Sigmoid colon (tissue), 7 donors: Measurements from ENCODE around the gene ATF6. TPM values are rescaled to one million over a fixed set of nuclear protein-coding genes. Genes with fewer than 3 reads are reported as not detected.
A peak's percentile ranks its signal among the peaks of the same experiment; 100 is the strongest.

Experiments
- DNase-seq: peaks from one replicate; pipeline ENCODE4 v3.0.0-alpha.2; 2019
- H3K27ac ChIP-seq, 4 donors: fragments of 200-600 bp; sonication (generic); one replicate each; pipeline ENCODE4 v1.5.1; 2016 to 2019; ENCODE audit warnings: mild to moderate bottlenecking in 1 of 4
- H3K27me3 ChIP-seq, 3 donors: fragments of 200-600 bp; sonication (generic); one replicate each; pipeline ENCODE4 v1.5.1; 2019; ENCODE audit warnings: mild to moderate bottlenecking in 1 of 3
- H3K36me3 ChIP-seq, 4 donors: fragments of 200-600 bp; sonication (generic); one replicate each; pipeline ENCODE4 v1.5.1; 2016 to 2019
- H3K4me1 ChIP-seq, 4 donors: fragments of 200-600 bp; sonication (generic); one replicate each; pipeline ENCODE4 v1.5.1; 2017 to 2019
- H3K4me3 ChIP-seq, 4 donors: fragments of 200-600 bp; sonication (generic); one replicate each; pipeline ENCODE4 v1.5.1; 2017 to 2019; ENCODE audit warnings: mild to moderate bottlenecking in 2 of 4, moderate library complexity in 1 of 4
- H3K9me3 ChIP-seq, 4 donors: fragments of 200-600 bp in 3 of 4; sonication (generic) in 3 of 4; one replicate each; pipeline versions ENCODE4 v1.5.1 to v1.6.1; 2013 to 2019
- EP300 ChIP-seq, 4 donors: sonication (generic); formaldehyde crosslinking; IDR thresholded peaks; one replicate each; pipeline ENCODE4 v1.6.1; 2017; ENCODE audit warnings: antibody characterized with exemption in 4 of 4
- POLR2A ChIP-seq, 2 donors: fragments of 450-650 bp; IDR thresholded peaks; one replicate each; pipeline ENCODE4 v1.6.1; 2016; ENCODE audit warnings: antibody characterized with exemption in 2 of 2, mild to moderate bottlenecking in 2 of 2, moderate library complexity in 2 of 2
- POLR2AphosphoS5 ChIP-seq, 4 donors: sonication (generic); formaldehyde crosslinking; IDR thresholded peaks; one replicate each; pipeline ENCODE4 v1.6.1; 2017; ENCODE audit warnings: antibody characterized with exemption in 4 of 4
- WGBS, 2 donors: extraction: QIAGEN DNeasy Blood & Tissue Kit; methylation state at CpG; one replicate each; pipeline ENCODE4 v1.1.7; 2013; 5-methylcytosine and 5-hydroxymethylcytosine counted together
- intact Hi-C: fragments of 100-400 bp; cut with DNase I; formaldehyde crosslinking; loops from one replicate; pipeline ENCODE4 v1.15.1; 2023
- polyA plus RNA-seq, 3 donors: library from polyadenylated mRNA; stranded (reverse); fragments of 200-250 nt; gene quantifications; one replicate each; pipeline ENCODE4 v1.2.3, GENCODE V29; 2013
- total RNA-seq, 4 donors: library from RNA; depleted of rRNA; stranded (reverse); fragments of >200 nt; gene quantifications; one replicate each; pipeline ENCODE4 v1.1.0, GENCODE V29; 2016
- TF ChIP-seq, protein P1 (sequence below), 4 experiments: fragments of 450-650 bp in 3 of 4; fragments of 200-600 bp in 1 of 4; IDR thresholded peaks; one replicate each; pipeline ENCODE4 v1.5.1; 2016 to 2019; ENCODE audit warnings: antibody characterized with exemption in 4 of 4, mild to moderate bottlenecking in 3 of 4, moderate library complexity in 2 of 4
- donor health status: healthy with polysubstance abuse.
- donor health status: Bipolar disorder and iron deficiency.
- donor health status: healthy.

The ATF6 gene
- total and polyA plus RNA-seq, 7 donors = 2.3 to 28.1 (median 26.3) TPM

DNA sequence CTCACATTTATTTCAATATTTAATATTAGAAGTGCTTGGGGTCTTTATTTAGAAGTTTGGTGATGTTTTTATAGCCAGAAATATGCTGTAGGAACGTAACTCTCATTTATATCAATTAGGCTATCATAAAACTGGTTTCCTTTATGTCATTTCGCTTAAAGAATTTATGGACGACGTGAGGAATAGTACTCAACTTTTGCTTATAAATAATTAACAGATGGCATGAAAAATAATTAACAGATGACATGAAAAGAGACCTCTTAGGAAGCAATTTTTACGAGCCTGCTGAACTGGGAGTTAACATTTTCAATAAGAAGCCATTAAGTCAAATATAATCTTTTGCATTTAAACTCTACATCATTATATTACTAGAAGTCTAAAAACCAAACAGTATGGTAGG lies 134.0 kb downstream of the ATF6 start:
- no peak for TF ChIP-seq POLR2A (IDR thresholded peaks at IDR 0.05)
- no peaks in the 10 kb centered on the region for H3K36me3 ChIP-seq
- H3K4me3 ChIP-seq = no peak overlapping the region
- DNase-seq = no peak
- H3K27ac ChIP-seq = no peak overlapping the region
- intact Hi-C loops = no loop called here
- no peaks in the 10 kb centered on the region for H3K27me3 ChIP-seq
- H3K4me1 ChIP-seq = no peaks in the 10 kb centered on the region
- WGBS, 2 donors = 91 to 94% methylated on average over 5 of the region's 5 CpGs
- no peaks in the 10 kb centered on the region for H3K9me3 ChIP-seq

DNA sequence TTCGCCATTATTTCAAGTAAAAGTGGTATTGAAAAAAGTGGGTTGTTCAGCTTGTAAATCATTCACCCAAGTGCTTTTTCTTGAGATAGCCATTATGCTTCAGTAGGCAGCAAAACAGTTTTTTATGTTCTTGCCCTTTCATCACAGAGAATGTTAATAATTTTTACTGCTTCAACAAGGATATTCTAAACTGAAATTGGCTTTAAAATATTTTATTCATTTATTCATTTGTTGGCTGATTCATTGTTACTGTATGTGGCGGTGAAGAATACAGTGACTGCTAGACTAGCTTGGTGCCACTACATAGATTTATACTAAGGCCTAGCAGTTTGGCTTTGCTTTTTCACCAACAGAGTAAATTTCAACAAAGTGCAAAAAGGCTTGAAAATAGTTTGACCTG lies 136.1 kb downstream of the ATF6 start:
- Histone ChIP-seq H3K36me3 (no peaks in the 10 kb centered on the region), H3K9me3 (no peaks in the 10 kb centered on the region), H3K4me3 (no peak overlapping the region), H3K4me1 (peaks cover 0 to 8% (median 2%) of the 10 kb centered on the region in 4 donors), H3K27me3 (no peaks in the 10 kb centered on the region), H3K27ac (no peak overlapping the region)
- no peak for TF ChIP-seq EP300 (IDR thresholded peaks at IDR 0.05)
- TF ChIP-seq, protein P1, sequence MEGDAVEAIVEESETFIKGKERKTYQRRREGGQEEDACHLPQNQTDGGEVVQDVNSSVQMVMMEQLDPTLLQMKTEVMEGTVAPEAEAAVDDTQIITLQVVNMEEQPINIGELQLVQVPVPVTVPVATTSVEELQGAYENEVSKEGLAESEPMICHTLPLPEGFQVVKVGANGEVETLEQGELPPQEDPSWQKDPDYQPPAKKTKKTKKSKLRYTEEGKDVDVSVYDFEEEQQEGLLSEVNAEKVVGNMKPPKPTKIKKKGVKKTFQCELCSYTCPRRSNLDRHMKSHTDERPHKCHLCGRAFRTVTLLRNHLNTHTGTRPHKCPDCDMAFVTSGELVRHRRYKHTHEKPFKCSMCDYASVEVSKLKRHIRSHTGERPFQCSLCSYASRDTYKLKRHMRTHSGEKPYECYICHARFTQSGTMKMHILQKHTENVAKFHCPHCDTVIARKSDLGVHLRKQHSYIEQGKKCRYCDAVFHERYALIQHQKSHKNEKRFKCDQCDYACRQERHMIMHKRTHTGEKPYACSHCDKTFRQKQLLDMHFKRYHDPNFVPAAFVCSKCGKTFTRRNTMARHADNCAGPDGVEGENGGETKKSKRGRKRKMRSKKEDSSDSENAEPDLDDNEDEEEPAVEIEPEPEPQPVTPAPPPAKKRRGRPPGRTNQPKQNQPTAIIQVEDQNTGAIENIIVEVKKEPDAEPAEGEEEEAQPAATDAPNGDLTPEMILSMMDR (IDR thresholded peaks at IDR 0.05) = no peak
- TF ChIP-seq POLR2AphosphoS5 (IDR thresholded peaks at IDR 0.05) = no peak
- no peak for TF ChIP-seq POLR2A (IDR thresholded peaks at IDR 0.05)
- DNase-seq = no peak
- WGBS, 2 donors = 96 to 99% methylated on average over 2 of the region's 2 CpGs
- intact Hi-C loops = no loop called here

DNA sequence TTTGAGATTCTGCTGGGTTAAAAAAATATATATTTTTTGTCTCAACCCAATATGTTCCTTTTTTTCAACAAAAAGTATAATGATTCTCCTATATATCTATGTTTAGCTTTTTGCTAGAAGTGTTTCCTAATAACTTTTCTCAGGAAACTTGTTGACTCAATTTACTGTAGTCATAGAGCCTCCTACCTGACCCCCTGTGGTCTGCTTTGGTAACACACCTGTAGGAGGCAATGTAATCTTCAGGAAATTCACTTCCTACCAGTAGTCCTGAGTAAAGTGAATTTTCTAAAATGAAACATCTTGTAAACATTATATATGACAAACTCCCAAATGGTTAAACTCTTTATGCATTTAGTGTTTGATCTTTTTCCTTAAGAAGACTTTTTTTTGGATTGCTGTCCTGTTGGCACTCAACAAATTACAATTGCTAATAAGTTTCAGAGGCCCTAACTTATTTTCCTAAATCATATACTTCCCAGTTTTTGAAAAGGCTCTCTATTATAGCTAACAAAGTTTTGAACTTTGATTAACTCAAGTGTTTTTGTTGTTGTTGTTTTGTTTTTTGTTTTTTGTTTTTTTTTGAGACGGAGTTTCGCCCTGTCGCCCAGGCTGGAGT lies 139.3 kb downstream of the ATF6 start:
- H3K27ac ChIP-seq = no peak overlapping the region
- TF ChIP-seq, protein P1 (IDR thresholded peaks at IDR 0.05) = peak in 1 of 4 experiments; percentile 21
- no peak for TF ChIP-seq EP300 (IDR thresholded peaks at IDR 0.05)
- no peak for TF ChIP-seq POLR2A (IDR thresholded peaks at IDR 0.05)
- TF ChIP-seq POLR2AphosphoS5 (IDR thresholded peaks at IDR 0.05) = no peak
- H3K36me3 ChIP-seq = no peaks in the 10 kb centered on the region
- H3K4me3 ChIP-seq = no peak overlapping the region
- intact Hi-C loops = no loop called here
- DNase-seq = no peak
- H3K4me1 ChIP-seq = peaks cover 0 to 19% (median 9%) of the 10 kb centered on the region in 4 donors
- 99% methylated on average over 3 of the region's 3 CpGs for WGBS, 2 donors
- H3K27me3 ChIP-seq = no peaks in the 10 kb centered on the region
- no peaks in the 10 kb centered on the region for H3K9me3 ChIP-seq

DNA sequence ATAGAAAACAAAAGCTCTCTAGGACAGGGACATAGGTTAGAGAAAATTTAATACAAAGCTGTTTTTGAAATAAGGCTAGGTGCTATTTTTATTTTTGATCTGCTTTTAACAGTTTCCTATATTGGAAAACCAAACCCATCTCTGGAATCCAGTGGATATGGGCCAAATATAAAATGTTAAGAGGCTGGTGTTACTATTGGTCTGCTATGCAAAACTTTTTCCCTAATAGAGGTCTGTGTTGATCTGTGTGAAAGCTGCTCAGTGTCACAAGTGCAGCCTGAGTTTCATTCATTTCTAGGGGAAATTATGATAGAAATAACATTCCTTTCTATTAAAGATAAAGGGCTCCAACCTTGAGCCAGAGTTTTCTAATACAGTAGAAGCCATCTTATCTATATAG lies 141.1 kb downstream of the ATF6 start:
- intact Hi-C loops = no loop called here
- Histone ChIP-seq H3K4me3 (no peak overlapping the region), H3K27me3 (no peaks in the 10 kb centered on the region), H3K4me1 (peaks cover 0 to 29% (median 10%) of the 10 kb centered on the region in 4 donors), H3K27ac (no peak overlapping the region), H3K36me3 (peaks cover 0 to under 1% (median 0%) of the 10 kb centered on the region in 4 donors), H3K9me3 (no peaks in the 10 kb centered on the region)
- DNase-seq = no peak
- TF ChIP-seq POLR2A (IDR thresholded peaks at IDR 0.05) = no peak
- TF ChIP-seq, protein P1 (IDR thresholded peaks at IDR 0.05) = no peak
- TF ChIP-seq EP300 (IDR thresholded peaks at IDR 0.05) = no peak
- no peak for TF ChIP-seq POLR2AphosphoS5 (IDR thresholded peaks at IDR 0.05)

DNA sequence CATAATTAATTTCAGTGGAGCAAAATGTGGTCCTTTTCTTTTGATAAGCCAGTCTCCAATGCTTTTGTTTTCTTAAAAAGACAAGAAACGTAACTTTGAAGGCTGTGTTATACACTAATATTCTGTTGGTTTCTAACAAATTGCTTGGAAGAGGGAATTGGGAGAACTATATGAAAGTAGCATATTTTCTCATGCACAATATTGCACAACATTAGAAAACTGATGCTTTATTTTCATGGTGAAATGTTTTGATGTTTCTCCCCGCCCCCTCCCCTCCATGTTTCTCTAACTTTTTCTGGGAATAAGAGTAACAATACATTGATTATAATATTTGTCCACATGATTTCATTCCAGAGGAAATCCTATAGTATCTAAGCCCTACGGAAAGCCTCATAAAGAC lies 142.1 kb downstream of the ATF6 start:
- intact Hi-C loops = no loop called here
- DNase-seq = no peak

More for the DNA sequence above, 142.1 kb downstream of the ATF6 start:
- Histone ChIP-seq H3K4me3 (no peak overlapping the region), H3K27ac (no peak overlapping the region), H3K9me3 (no peaks in the 10 kb centered on the region), H3K36me3 (peaks cover 0 to 10% (median 1%) of the 10 kb centered on the region in 4 donors), H3K27me3 (no peaks in the 10 kb centered on the region), H3K4me1 (peaks cover 0 to 29% (median 10%) of the 10 kb centered on the region in 4 donors)
- 96 to 97% methylated on average over 3 of the region's 3 CpGs for whole genome bisulfite sequencing, 2 donors
- TF ChIP-seq, protein P1 (IDR thresholded peaks at IDR 0.05) = no peak
- TF ChIP-seq POLR2A (IDR thresholded peaks at IDR 0.05) = no peak
- no peak for TF ChIP-seq EP300 (IDR thresholded peaks at IDR 0.05)
- no peak for TF ChIP-seq POLR2AphosphoS5 (IDR thresholded peaks at IDR 0.05)
